HG02623 (cell line): Measurements from ENCODE around the gene LGR6.

Experiments
- ATAC-seq: cut with Tn5 transposase; IDR thresholded peaks from one replicate; pipeline ENCODE4 v1.9.1; 2021; ENCODE audit warnings: moderate library complexity; ENCODE audit not compliant: unreplicated experiment

Gene LGR6

DNA sequence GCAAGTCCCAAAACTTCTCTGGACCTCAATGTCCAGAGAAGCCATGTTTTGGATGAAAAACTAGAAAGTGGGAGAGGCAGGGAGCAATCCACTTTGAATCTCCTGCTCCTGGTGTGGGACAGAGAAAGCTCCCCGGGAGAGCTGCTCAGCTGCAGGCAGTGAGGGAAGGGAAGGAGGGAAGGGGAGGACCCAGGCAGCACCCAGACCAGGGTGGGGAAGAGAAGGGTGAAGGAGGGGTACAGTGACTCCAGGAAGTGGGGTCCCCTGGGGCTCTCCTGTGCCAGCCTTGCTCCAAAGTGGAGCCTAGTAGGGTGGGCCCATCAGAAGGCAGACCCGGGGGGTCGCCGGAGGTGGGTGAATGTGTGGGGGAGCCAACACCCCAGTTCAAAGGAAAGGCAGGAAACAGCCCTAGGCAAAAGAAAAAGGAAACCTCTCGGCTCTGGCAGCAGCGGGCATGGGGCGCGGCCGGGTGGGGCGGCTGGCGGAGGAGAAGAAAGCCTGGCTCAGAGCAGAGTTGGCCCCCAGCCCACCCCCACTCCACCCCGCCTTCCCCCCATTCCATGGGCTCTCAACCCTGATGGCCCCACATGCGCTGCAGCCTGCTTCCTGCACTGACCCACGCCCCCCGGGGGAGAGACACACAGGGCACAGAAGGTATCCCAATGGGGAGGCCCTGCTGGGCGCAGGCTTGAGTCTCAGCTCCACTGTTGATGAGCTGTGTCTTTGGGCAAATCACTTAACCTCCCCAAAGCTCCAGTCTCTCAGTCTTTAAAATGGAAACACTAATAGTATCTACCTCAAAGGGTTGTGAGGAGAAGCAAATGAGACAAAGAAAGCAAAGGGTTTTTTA lies 5.7 kb downstream of the LGR6 start:
- ATAC-seq = no peak

DNA sequence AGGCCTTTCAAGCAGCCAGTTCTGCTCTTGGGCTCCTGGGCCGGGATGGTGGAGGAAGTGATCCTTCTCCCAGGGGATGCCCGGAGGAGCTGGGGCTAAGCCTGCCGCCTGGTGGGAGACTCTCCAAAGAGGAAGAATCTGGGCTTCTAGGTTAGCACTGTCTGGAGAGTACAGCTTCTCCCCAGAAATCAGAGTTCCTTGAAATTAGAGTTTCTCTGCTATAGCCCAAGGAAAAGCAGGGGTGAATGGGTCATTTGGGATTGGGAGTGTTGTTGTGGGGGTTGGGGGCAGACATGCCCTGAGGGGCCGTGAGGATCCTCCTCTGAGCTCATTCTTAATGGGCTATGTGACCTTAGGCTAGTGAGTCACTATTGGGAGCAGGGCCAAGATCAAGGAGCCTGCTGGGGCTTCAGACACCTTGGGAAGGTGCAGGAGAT lies 6.5 kb downstream of the LGR6 start:
- no peak for ATAC-seq

DNA sequence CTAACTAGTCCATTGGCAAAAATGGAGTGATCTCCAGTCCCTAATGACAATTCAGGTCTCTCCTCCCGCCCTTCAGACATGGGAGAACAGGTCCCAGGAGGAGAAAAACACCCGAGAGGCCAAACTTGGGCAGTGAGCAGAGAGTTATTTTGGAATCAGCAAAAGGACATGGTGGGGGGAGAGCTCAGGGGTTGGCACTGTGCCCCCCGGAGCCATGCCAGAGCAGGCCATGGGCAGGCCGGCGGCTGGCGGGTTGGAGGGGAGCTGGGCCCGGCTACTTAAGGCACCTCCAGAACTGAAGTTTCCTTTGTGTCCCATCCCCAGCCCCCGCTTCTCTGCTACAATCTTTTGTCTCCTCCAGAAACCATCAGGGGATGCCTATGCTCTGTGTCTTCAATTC lies 7.1 kb downstream of the LGR6 start:
- ATAC-seq = no peak

DNA sequence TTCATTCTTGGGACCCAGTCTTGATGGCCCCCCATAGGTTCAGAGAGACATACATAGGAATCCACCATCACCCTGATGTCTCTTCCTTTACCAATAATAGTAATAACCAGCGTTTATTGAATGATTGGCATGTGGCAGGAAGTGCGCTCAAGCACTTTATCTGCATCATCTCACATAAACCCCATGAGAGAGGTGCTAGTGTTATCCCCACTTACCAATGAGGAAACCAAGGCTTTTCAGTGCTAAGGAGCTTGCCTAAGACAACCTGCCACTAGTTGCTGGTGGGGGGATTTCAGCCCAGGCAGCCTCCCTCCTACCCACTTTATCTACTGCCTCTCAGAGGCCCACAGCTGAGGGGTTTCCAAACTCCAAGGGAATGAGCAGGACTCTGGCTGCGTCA lies 7.7 kb downstream of the LGR6 start:
- ATAC-seq = no peak

DNA sequence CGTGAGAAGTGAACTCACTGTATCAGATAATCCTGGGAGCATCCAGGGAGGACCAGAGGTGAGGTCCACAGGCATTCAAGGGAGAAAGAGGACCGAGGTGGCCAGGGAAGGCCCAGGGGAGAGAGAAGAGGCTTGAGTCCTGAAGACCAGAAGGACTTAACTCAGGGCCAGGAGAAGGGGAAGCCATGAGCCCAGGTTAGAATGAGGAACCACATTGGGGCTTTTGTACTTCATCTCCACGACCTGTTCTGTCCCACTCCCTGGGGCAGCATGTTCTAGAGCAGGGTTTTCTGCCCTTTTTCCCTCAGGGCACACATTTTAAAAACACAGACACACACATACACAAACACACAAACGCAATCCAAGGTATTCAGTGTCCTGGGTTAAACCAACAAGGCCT lies 8.4 kb downstream of the LGR6 start:
- no peak for ATAC-seq

DNA sequence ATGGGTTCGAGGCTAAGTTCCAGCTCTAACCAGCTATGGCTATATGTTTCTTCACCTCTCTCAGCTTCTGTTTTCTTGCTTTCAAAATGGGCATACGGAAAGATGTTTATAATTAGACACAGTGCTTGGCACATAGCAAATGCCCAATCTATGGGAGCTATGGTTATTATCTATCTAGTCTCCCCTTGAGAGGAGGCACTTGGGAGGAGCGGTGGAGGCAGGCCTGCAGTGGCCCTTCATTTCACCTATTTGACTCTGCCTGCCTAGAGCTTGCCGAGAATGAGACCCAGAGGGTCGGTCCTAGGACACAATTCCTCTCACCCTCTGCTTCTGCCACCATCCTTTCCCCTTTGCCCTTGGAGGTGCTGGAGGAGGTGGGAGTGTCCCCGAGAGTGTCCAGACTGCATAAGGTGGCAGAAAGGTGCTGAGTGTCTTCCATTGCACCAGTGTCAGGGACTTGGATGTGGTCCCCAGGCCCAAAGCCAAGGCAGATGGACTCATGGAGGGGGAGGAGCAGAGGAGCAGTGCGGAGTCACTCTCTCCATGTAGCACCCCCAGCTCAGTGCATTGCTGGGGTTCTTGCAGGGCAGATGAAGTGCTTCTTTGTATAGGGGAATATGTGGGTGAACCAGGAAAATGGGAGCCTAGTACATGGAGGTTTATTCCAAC lies 9.0 kb downstream of the LGR6 start:
- ATAC-seq = no peak

DNA sequence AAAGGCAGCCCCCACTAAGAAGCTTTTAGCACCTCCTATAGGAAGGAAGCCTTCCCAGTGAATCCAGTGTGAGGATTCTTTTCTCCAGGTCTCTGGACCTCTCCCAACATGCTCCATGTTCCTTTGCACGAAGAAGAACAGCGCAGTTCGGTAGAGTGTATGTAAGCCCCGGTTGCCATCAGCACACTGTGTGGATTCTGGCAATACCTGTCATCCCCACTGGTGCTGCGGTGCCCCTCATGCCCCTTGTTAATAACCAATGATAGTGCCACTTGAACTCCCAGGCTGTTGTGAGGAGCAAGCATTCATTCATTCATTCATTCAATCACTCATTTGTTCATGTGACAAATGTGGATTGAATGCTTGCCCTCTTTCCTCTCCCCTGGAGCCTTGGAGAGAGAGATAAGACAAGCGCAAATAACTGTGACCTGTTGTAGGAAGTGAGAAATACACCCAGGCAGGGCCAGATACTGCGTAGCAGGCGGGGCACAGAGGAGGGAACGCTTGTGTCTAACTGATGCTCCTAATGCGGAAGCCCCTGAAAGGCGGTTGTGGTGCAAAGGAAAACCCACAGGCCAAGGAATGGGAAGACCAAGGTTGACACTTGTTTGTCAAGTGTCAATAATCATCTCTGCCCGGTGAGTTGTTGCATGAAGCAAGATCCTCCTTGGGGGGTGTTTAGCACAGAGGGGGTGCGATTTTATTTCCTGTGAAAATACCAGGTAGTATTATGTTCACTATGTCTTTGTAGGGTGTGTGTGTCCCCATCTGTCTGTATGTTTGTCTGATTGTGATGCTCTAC lies 9.8 kb downstream of the LGR6 start:
- ATAC-seq = no peak

DNA sequence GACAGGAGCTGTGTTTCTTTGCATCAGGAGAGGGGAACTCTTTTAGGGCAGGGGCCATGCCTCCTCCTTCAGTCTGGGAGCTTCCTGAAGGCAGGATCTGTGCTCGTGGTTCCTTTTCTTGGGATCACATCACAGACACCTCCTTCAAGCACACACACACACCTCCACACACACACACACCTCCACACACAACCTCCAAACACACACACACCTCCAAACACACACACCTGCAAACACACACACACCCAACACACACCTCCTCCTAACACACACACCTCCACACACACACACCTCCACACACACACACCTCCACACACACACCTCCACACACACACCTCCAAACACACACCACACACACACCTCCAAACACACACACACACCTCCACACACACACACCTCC lies 10.5 kb downstream of the LGR6 start:
- no peak for ATAC-seq

DNA sequence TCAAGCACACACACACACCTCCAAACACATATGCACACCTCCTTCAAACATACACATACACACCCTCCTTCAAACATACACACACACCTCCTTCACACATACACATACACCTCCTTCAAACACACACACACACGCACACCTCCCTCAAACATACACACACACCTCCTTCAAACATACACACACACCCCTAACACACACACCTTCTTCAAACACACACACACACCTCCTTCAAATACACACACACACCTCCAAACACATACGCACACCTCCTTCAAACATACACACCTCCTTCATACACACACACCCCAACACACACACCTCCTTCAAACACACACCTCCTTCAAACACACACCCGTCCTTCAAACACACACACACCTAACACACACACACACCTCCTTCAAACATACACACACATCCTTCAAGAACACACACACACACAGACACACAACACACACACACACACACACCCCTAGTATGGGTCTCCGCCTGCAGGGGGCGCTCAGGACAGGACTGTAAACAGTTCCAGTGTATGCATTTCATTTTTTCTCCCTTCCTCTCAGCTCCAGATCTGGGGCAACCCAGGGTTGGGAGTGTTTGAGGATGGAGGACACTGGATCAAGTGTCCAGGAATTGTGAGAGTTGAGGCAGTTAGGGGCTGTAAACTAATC lies 12.1 kb downstream of the LGR6 start:
- ATAC-seq = no peak

DNA sequence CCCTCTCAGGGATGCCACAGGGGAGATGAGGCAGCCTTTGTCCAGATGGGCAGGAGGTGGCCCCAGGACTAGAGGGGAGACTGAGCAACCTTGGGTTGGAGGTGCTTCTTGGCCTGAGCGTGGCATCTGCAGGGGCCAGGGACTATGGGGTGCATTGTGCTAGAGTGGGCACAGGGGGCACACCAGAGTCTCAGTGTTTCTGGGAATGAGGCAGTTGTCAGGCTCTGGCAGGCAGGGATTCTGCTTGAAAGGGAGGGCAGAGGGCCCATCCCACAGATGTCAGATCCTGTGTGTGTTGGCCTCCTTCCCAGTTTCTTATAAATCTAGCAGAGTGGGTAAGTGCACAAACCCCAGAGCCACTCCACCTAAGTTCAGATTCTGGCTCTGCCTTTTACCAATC lies 13.7 kb downstream of the LGR6 start:
- ATAC-seq = no peak

DNA sequence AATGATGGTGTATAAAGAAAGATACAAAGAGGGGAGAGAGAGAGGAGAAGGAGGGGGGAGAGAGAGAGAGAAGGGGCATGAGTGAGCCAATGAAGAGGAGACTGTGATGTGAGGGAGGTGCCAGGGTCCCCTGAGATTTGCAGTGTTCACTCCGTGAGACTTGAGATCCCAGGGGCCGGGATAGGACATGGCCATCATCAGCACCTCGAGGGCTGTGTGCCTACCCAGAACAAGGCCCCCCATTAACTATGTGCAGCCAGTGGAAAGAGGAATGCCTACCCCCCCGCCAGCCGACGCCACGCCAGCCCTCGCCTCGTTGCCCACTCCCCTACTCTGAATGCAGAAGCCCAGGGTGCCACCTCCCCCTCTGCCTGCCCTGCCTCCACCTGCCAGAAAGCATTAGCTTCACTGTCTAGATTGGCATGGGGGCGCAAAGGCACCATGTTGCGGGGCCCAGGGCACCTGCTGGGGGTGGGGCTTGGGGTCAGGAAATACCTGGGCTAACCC lies 14.8 kb downstream of the LGR6 start:
- no peak for ATAC-seq

DNA sequence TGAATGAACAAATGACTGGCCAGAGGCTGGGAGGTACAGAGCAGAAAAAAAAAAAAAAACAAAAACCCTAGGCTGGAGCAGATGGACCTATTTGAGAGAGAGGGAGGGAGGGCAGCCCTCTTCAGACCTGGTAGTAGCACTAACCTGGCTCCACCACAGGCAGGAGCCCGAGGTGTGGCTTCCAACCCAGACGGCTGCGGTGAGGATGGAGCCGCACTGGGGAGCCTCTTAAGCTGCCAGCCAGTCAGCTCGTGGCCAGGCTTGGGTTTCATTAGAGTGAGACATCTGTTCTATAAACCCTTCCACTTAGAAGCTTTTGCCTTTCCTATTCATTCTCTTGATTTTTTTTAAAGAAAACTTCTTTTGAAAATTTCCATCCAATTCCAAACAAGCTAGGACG lies 16.8 kb downstream of the LGR6 start:
- ATAC-seq = no peak

DNA sequence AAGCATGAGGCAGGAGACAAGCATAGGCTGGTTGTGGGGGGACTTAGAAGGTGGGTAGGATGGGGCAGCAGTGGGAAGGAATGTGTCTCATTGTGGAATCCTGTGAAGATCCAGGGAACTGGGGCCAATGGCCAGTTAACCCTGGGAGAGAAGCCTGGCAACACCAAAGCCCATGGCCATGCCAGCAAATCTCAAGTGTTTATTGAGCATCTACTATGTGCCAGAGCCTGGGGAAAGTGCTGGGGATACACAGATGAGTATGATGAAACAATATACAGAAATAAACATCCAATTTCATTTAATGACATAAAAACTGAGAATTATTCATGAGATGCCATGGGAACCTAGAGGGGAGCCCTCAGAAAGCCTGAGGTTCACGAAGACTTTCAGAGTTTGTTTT lies 17.4 kb downstream of the LGR6 start:
- no peak for ATAC-seq

DNA sequence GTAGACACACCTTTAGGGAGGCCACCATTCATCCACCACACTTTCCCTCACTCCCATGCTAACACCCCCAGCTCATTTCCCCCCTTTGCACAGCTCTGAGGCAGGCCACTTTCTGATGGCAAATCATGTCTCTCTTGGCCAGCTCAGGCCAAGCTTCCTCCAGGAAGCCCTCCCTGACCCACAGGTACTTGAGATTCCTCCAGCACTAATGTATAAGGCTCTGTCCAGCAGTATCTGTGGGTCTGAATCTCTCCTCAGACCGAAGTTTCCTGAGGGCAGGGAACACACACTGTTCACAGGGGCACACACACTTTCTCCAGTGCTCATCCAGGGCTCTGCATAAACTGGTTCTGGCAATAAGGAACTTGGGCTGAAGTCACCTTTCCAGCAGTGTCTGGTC lies 19.2 kb downstream of the LGR6 start:
- ATAC-seq = no peak

DNA sequence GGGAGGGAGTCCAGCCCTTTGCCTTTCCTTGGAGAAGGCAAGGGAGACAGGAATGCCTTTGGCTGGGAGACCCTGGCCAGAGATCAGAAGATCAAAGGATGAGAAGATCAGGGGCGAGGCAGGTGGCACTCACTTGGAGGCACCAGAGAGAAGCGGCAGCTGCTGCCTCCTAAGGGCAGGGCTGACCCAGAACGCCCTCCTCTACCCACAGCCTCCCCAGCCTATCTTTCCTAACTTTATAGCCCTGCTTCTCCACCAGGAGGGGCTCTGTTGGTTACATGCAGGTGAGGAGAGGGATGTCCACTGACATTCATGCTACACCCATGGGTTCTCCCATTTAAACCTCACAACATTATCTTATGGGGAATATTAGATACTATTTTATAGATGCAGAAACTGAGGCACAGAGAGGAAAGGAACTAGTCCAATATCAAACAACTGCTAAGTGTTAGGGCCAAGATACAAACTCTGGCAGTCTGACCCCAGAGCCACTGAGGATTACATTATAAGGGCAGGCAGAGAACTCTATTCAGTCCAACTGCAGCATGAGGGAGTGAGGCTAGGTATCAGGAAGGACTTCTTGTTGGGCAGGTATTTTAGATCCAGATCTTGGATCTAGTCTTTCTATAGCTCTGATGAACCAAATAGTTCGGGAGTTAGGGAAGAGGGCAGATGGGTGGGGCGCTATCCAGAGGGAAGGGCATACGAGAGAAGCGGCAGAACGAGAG lies 19.9 kb downstream of the LGR6 start:
- ATAC-seq = no peak

DNA sequence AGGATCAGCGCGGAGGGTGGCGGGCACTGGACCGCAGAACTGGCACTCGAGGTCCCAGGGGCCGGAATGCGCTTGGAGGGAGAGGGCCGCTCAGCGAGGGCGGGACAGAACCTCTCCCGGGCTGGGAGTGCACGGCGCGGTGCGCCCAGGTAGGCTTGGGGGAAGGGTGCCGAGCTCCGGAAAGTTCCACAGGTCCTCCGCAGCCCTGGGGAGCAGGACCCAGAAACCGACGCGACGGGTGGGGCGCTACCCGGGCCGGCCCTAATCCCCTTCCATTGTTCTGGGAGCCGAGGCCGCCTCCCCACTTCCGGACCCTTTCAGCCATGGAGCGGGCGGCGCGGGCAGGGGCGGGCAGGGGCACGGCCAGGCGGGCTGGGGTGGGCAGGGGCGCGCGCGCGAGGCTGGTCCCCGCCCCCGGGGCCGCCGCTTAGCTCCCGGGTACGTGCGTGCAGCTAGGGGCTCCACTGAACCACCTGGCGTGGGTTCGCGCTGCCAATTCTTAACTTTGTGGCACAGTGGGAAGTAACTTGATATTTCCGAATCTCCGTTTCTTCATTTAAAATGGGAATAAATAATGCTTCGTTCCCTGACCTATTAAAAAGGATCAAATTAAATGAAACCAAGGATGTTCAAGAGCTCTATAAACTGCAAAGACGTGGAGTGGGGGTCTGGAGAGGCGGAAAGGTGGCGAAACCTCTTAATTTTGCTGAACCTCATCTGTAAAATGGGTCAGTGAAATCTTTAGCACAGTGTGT lies 20.7 kb downstream of the LGR6 start:
- no peak for ATAC-seq

DNA sequence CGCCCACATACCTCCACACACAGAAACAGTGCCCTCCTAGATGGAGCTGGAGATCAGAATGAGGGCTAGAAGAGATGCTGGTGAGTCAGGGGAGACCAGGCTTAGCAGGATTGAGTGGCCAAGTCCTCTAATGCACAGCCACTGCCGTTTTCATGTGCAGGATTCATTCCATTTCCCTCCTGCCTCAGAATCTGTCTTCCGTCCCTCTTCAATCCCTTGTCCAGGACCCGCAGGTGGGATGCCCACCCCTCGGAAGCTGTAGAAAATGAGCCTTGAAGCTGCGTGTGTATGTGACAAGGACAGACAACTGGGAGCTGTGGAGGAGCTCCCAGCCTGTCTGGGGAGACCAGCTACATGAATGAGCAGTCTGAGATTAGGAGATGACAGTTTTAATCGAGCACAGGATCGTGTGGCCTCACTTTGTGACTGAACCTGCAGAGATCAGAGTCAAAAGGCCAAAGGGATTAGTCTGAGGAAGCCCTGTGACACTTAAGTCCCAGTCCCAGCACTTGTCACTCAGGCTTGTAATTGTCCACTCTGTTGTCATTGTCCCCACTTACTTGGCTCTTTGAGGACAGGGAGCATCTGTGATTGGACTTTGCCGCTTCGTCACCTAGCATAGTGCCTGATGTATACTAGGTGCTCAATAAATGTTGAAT lies 22.0 kb downstream of the LGR6 start:
- ATAC-seq = no peak

DNA sequence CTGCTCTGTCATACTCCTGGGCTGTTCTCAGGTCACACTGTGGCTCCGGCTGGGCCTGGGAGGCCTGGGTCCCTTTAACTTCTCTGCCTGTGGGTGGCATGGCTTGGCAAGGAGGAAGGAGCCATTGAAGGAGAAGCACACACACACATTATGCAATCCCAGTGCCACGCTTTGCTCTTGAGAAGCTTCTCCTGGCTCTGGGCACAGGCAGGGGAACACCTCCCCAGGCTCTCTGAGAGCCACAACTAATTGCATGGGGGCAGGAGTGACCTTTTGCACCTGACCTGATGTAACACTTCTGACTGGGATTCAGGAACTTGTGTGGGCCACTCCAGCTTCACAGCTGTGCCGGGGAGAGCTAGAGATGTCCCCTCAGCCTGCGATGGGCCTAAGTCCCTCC lies 23.1 kb downstream of the LGR6 start:
- no peak for ATAC-seq

DNA sequence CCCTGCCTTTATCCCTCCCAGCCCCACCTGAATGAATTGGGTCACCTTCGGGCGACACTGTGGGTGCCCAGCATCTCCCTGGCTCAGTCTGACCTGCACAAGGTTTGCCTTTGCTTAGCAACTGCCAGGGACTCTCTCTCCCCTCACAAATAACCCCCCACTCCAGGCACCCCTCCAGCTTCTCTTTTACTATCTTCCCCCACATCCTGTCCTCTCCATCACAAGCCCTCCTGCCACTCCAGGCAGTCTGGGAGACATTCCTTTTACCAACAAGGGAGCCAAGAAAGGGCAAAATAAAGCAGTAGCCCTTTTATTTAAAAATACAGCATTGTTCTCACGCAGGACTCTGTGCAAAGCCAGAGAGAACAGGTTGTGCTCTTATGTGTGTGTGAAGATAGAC lies 23.9 kb downstream of the LGR6 start:
- no peak for ATAC-seq
